Activated naive CD8-positive, alpha-beta T cell treated with anti-CD3 and anti-CD28 coated beads, Interleukin-2, amount 50 U/mL, for 24 hours (primary cell): ENCODE measurements around the gene MYO3A.

Experiments
- ATAC-seq: fragments of 150-1000 bp; cut with Tn5 transposase; one replicate; pipeline ENCODE4 v1.10.0; 2021
- DNase-seq: peaks from one replicate; pipeline ENCODE4 v3.0.0; 2021
- H3K27ac Mint-ChIP-seq: one replicate; pipeline ENCODE4 v1.8.0; 2021; ENCODE audit warnings: mild to moderate bottlenecking, mixed read lengths
- H3K27me3 Mint-ChIP-seq: one replicate; pipeline ENCODE4 v1.8.0; 2021; ENCODE audit warnings: mixed read lengths
- H3K36me3 Mint-ChIP-seq: one replicate; pipeline ENCODE4 v1.8.0; 2021; ENCODE audit warnings: low read depth, mixed read lengths
- H3K4me1 Mint-ChIP-seq: one replicate; pipeline ENCODE4 v1.8.0; 2021; ENCODE audit warnings: mixed read lengths
- H3K4me3 Mint-ChIP-seq: one replicate; pipeline ENCODE4 v1.8.0; 2021; ENCODE audit warnings: mild to moderate bottlenecking, moderate library complexity, mixed read lengths
- H3K9me3 Mint-ChIP-seq: one replicate; pipeline ENCODE4 v1.8.0; 2021; ENCODE audit warnings: mixed read lengths

The MYO3A gene

GRCh38 chr10:26221541-26221940 is 287.5 kb downstream of the MYO3A start:
- no peak overlapping the region for H3K4me3 Mint-ChIP-seq
- peaks cover 14% of the 10 kb centered on the region for H3K4me1 Mint-ChIP-seq
- H3K36me3 Mint-ChIP-seq = peaks cover 2% of the 10 kb centered on the region
- H3K9me3 Mint-ChIP-seq = no peaks in the 10 kb centered on the region
- no peak overlapping the region for H3K27ac Mint-ChIP-seq
- H3K27me3 Mint-ChIP-seq = peaks cover 79% of the 10 kb centered on the region
- no peak for DNase-seq
- no peak for ATAC-seq

- Mint-ChIP-seq H3K27ac (no peak overlapping the region), H3K9me3 (no peaks in the 10 kb centered on the region), H3K36me3 (peaks cover 2% of the 10 kb centered on the region), H3K27me3 (peaks cover 73% of the 10 kb centered on the region), H3K4me1 (peaks cover 6% of the 10 kb centered on the region), H3K4me3 (no peak overlapping the region)
- ATAC-seq = no peak
- DNase-seq = no peak
Observed at GRCh38 chr10:26222563-26222962, 288.5 kb downstream of the MYO3A start.

- Mint-ChIP-seq H3K4me3 (no peak overlapping the region), H3K4me1 (no peaks in the 10 kb centered on the region), H3K27me3 (peaks cover 54% of the 10 kb centered on the region), H3K36me3 (no peaks in the 10 kb centered on the region), H3K27ac (no peak overlapping the region), H3K9me3 (no peaks in the 10 kb centered on the region)
- DNase-seq = no peak
- ATAC-seq = no peak
Observed at GRCh38 chr10:26225322-26225721, 291.3 kb downstream of the MYO3A start.

- Mint-ChIP-seq H3K4me1 (no peaks in the 10 kb centered on the region), H3K36me3 (no peaks in the 10 kb centered on the region), H3K4me3 (no peak overlapping the region), H3K9me3 (no peaks in the 10 kb centered on the region), H3K27ac (no peak overlapping the region), H3K27me3 (peaks cover 38% of the 10 kb centered on the region)
- no peak for ATAC-seq
- DNase-seq = no peak
Observed at GRCh38 chr10:26227786-26228185, 293.8 kb downstream of the MYO3A start.

- Mint-ChIP-seq H3K4me3 (no peak overlapping the region), H3K36me3 (no peaks in the 10 kb centered on the region), H3K27me3 (peaks cover 18% of the 10 kb centered on the region), H3K4me1 (no peaks in the 10 kb centered on the region), H3K27ac (no peak overlapping the region), H3K9me3 (no peaks in the 10 kb centered on the region)
- no peak for DNase-seq
- no peak for ATAC-seq
Observed at GRCh38 chr10:26232174-26232573, 298.1 kb downstream of the MYO3A start.

- DNase-seq = no peak
- ATAC-seq = no peak
- Mint-ChIP-seq H3K4me3 (no peak overlapping the region), H3K36me3 (no peaks in the 10 kb centered on the region), H3K27me3 (peaks cover 17% of the 10 kb centered on the region), H3K9me3 (no peaks in the 10 kb centered on the region), H3K27ac (no peak overlapping the region), H3K4me1 (no peaks in the 10 kb centered on the region)
Observed at GRCh38 chr10:26235761-26236160, 301.7 kb downstream of the MYO3A start.

- no peaks in the 10 kb centered on the region for H3K36me3 Mint-ChIP-seq
- peaks cover 19% of the 10 kb centered on the region for H3K27me3 Mint-ChIP-seq
- no peak overlapping the region for H3K4me3 Mint-ChIP-seq
- no peak for DNase-seq
- H3K9me3 Mint-ChIP-seq = no peaks in the 10 kb centered on the region
- H3K27ac Mint-ChIP-seq = no peak overlapping the region
- no peak for ATAC-seq
- H3K4me1 Mint-ChIP-seq = no peaks in the 10 kb centered on the region
Observed at GRCh38 chr10:26238378-26238777, 304.3 kb downstream of the MYO3A start.

GRCh38 chr10:26242706-26243350 is 308.8 kb downstream of the MYO3A start:
- Mint-ChIP-seq H3K4me1 (no peaks in the 10 kb centered on the region), H3K27ac (no peak overlapping the region), H3K36me3 (no peaks in the 10 kb centered on the region), H3K27me3 (peaks cover 21% of the 10 kb centered on the region), H3K9me3 (no peaks in the 10 kb centered on the region), H3K4me3 (no peak overlapping the region)
- ATAC-seq (no peak), DNase-seq (no peak)

GRCh38 chr10:26243351-26243720 is 309.3 kb downstream of the MYO3A start:
- Mint-ChIP-seq H3K27ac (no peak overlapping the region), H3K4me3 (no peak overlapping the region), H3K27me3 (peaks cover 21% of the 10 kb centered on the region), H3K4me1 (no peaks in the 10 kb centered on the region), H3K36me3 (no peaks in the 10 kb centered on the region), H3K9me3 (no peaks in the 10 kb centered on the region)
- DNase-seq (no peak), ATAC-seq (no peak)

GRCh38 chr10:26249681-26250080 is 315.7 kb downstream of the MYO3A start:
- H3K27me3 Mint-ChIP-seq = peaks cover 6% of the 10 kb centered on the region
- no peaks in the 10 kb centered on the region for H3K36me3 Mint-ChIP-seq
- DNase-seq = no peak
- ATAC-seq = no peak
- no peaks in the 10 kb centered on the region for H3K9me3 Mint-ChIP-seq
- H3K4me1 Mint-ChIP-seq = no peaks in the 10 kb centered on the region
- no peak overlapping the region for H3K27ac Mint-ChIP-seq
- no peak overlapping the region for H3K4me3 Mint-ChIP-seq

- no peak overlapping the region for H3K27ac Mint-ChIP-seq
- H3K36me3 Mint-ChIP-seq = no peaks in the 10 kb centered on the region
- no peaks in the 10 kb centered on the region for H3K4me1 Mint-ChIP-seq
- no peak for DNase-seq
- no peaks in the 10 kb centered on the region for H3K9me3 Mint-ChIP-seq
- ATAC-seq = no peak
- H3K4me3 Mint-ChIP-seq = no peak overlapping the region
- H3K27me3 Mint-ChIP-seq = peaks cover 10% of the 10 kb centered on the region
Observed at GRCh38 chr10:26251925-26252324, 317.9 kb downstream of the MYO3A start.

- Mint-ChIP-seq H3K4me3 (no peak overlapping the region), H3K27ac (no peak overlapping the region), H3K36me3 (no peaks in the 10 kb centered on the region)
Observed at GRCh38 chr10:26254616-26255015, 320.6 kb downstream of the MYO3A start.

GRCh38 chr10:26259341-26259740 is 325.3 kb downstream of the MYO3A start:
- DNase-seq = no peak
- Mint-ChIP-seq H3K9me3 (no peaks in the 10 kb centered on the region), H3K27me3 (peaks cover 25% of the 10 kb centered on the region), H3K36me3 (no peaks in the 10 kb centered on the region), H3K4me3 (no peak overlapping the region), H3K4me1 (no peaks in the 10 kb centered on the region), H3K27ac (no peak overlapping the region)
- no peak for ATAC-seq

More at GRCh38 chr10:26254616-26255015, 320.6 kb downstream of the MYO3A start:
- H3K4me1 Mint-ChIP-seq = no peaks in the 10 kb centered on the region
- ATAC-seq = no peak
- H3K27me3 Mint-ChIP-seq = peaks cover 16% of the 10 kb centered on the region
- no peak for DNase-seq
- H3K9me3 Mint-ChIP-seq = no peaks in the 10 kb centered on the region
